GM23338 (cell line): ENCODE measurements around the gene CTNNA3. TPM values are rescaled to one million over a fixed set of nuclear protein-coding genes. Genes with fewer than 3 reads are reported as not detected.

Source experiments
- ATAC-seq: fragments of 200-7000 bp; cut with Tn5 transposase; 3 replicates; pipeline ENCODE4 v1.9.1; 2020
- DNase-seq: peaks from one replicate; pipeline ENCODE4 v3.0.0-alpha.2; 2015; ENCODE audit warnings: low spot score
- H2AFZ ChIP-seq: fragments of 200-600 bp; sonication (generic); 2 replicates; pipeline ENCODE4 v1.8.0; 2016; ENCODE audit warnings: antibody characterized with exemption, mild to moderate bottlenecking, moderate library complexity
- H3F3A ChIP-seq: fragments of 200-600 bp; sonication (generic); replicated peaks from 2 replicates; pipeline ENCODE4 v1.8.0; 2017; ENCODE audit warnings: antibody characterized with exemption, mixed run types, low read depth
- H3K27ac ChIP-seq: fragments of 200-600 bp; sonication (generic); 2 replicates; pipeline ENCODE4 v1.6.1; 2016; ENCODE audit warnings: low read depth
- H3K27me3 ChIP-seq: fragments of 200-600 bp; sonication (generic); 2 replicates; pipeline ENCODE4 v1.8.0; 2016; ENCODE audit warnings: mild to moderate bottlenecking, mixed run types, moderate library complexity; ENCODE audit not compliant: insufficient read depth
- H3K36me3 ChIP-seq: fragments of 200-600 bp; sonication (generic); 2 replicates; pipeline ENCODE4 v1.8.0; 2016; ENCODE audit warnings: mild to moderate bottlenecking; ENCODE audit not compliant: insufficient read depth
- H3K4me1 ChIP-seq: fragments of 200-600 bp; sonication (generic); 2 replicates; pipeline ENCODE4 v1.8.0; 2016; ENCODE audit warnings: mild to moderate bottlenecking, moderate library complexity; ENCODE audit not compliant: insufficient read depth
- H3K4me2 ChIP-seq: fragments of 200-600 bp; sonication (generic); 2 replicates; pipeline ENCODE4 v1.7.1; 2017; ENCODE audit warnings: mixed run types
- H3K4me3 ChIP-seq: fragments of 200-600 bp; sonication (generic); 2 replicates; pipeline ENCODE4 v1.6.1; 2016; ENCODE audit warnings: mixed run types
- H3K79me2 ChIP-seq: fragments of 200-600 bp; sonication (generic); replicated peaks from 2 replicates; pipeline ENCODE4 v1.8.0; 2017; ENCODE audit warnings: mild to moderate bottlenecking; ENCODE audit not compliant: insufficient read depth
- H3K9me2 ChIP-seq: fragments of 200-600 bp; sonication (generic); 2 replicates; pipeline ENCODE4 v1.8.0; 2017; ENCODE audit not compliant: insufficient read depth
- H4K20me1 ChIP-seq: fragments of 200-600 bp; sonication (generic); replicated peaks from 2 replicates; pipeline ENCODE4 v1.8.0; 2017; ENCODE audit warnings: mild to moderate bottlenecking; ENCODE audit not compliant: insufficient read depth
- H3K27ac Mint-ChIP-seq: 2 replicates; pipeline ENCODE4 v1.8.0; 2020; ENCODE audit warnings: inconsistent platforms, mild to moderate bottlenecking, moderate library complexity, mixed read lengths
- H3K27me3 Mint-ChIP-seq: 3 replicates; pipeline ENCODE4 v1.8.0; 2022; ENCODE audit warnings: low read depth, mild to moderate bottlenecking, moderate library complexity, mixed read lengths, inconsistent platforms; ENCODE audit not compliant: insufficient read depth, poor library complexity
- H3K36me3 Mint-ChIP-seq: 3 replicates; pipeline ENCODE4 v1.8.0; 2021; ENCODE audit warnings: low read depth, mild to moderate bottlenecking, inconsistent platforms, moderate library complexity, mixed read lengths
- H3K4me1 Mint-ChIP-seq: 3 replicates; pipeline ENCODE4 v1.8.0; 2020; ENCODE audit warnings: mild to moderate bottlenecking, inconsistent platforms, mixed read lengths
- H3K4me3 Mint-ChIP-seq: 3 replicates; pipeline ENCODE4 v1.8.0; 2021; ENCODE audit warnings: moderate library complexity, mild to moderate bottlenecking, inconsistent platforms, mixed read lengths
- H3K9me3 Mint-ChIP-seq: 3 replicates; pipeline ENCODE4 v1.8.0; 2020; ENCODE audit warnings: moderate library complexity, mild to moderate bottlenecking, inconsistent platforms, mixed read lengths
- CTCF ChIP-seq, 2 experiments: fragments of 200-600 bp in 1 of 2; sonication (generic) in 1 of 2; conservative IDR thresholded peaks; 2 replicates each; pipeline versions ENCODE4 v1.5.1 to v1.6.1; 2016 to 2017; ENCODE audit warnings: antibody characterized with exemption in 2 of 2, low read depth in 2 of 2, mild to moderate bottlenecking in 2 of 2, moderate library complexity in 1 of 2
- ETS1 ChIP-seq: IDR thresholded peaks from 2 replicates; pipeline ENCODE4 v1.6.1; 2016; ENCODE audit warnings: antibody characterized with exemption
- POLR2AphosphoS5 ChIP-seq: IDR thresholded peaks from 2 replicates; pipeline ENCODE4 v1.6.1; 2016; ENCODE audit warnings: antibody characterized with exemption, low read depth
- REST ChIP-seq: IDR thresholded peaks from one replicate; pipeline ENCODE4 v1.6.1; 2018; ENCODE audit warnings: antibody characterized with exemption; ENCODE audit not compliant: unreplicated experiment
- STAT1 ChIP-seq: IDR thresholded peaks from one replicate; pipeline ENCODE4 v1.6.1; 2016; ENCODE audit warnings: antibody characterized with exemption; ENCODE audit not compliant: unreplicated experiment
- ZNF331 ChIP-seq: fragments of 250-450 bp; sonication (Bioruptor Pico); IDR thresholded peaks from 2 replicates; pipeline ENCODE4 v1.5.0; 2020; ENCODE audit warnings: low read depth, mild to moderate bottlenecking, moderate library complexity
- polyA plus RNA-seq: library from polyadenylated mRNA; unstranded; fragments of >200 nt; fragmentation: Nextera tagmentation; extraction: Ambion mirVana; gene quantifications from 2 replicates; pipeline ENCODE4 v1.2.1, GENCODE V29; 2016
- total RNA-seq: library from RNA; depleted of rRNA; stranded (reverse); fragments of >200 nt; shearing (Covaris generic); gene quantifications from 2 replicates; pipeline ENCODE4 v1.2.3, GENCODE V29; 2014

CTNNA3 gene
- total and polyA plus RNA-seq, 2 experiments from 2014 or later: 0.71 to 3.3 TPM

GRCh38 chr10:67667035-67667425 is 29.0 kb downstream of the CTNNA3 start:
- H3K27me3 Mint-ChIP-seq: no peaks in the 10 kb centered on the region
- no peaks in the 10 kb centered on the region for H3F3A ChIP-seq
- H3K4me3 ChIP-seq: no peak overlapping the region
- no peak overlapping the region for H3K4me2 ChIP-seq
- no peaks in the 10 kb centered on the region; the same call in 1 of the 2 replicates for H3K4me1 ChIP-seq
- no peaks in the 10 kb centered on the region for H3K36me3 ChIP-seq
- TF ChIP-seq STAT1: no peak
- TF ChIP-seq REST: no peak
- no peak for TF ChIP-seq POLR2AphosphoS5
- no peak for TF ChIP-seq ETS1
- H4K20me1 ChIP-seq: no peaks in the 10 kb centered on the region
- H3K27ac ChIP-seq: no peak overlapping the region
- H3K79me2 ChIP-seq: no peaks in the 10 kb centered on the region
- H3K9me3 Mint-ChIP-seq: no peaks in the 10 kb centered on the region
- H3K9me2 ChIP-seq: no peaks in the 10 kb centered on the region
- H3K27me3 ChIP-seq: no peaks in the 10 kb centered on the region
- no peak for ATAC-seq
- H3K4me3 Mint-ChIP-seq: no peak overlapping the region
- peaks cover 5% of the 10 kb centered on the region; the same call in 2 of the 3 replicates for H3K4me1 Mint-ChIP-seq
- no peak overlapping the region for H3K27ac Mint-ChIP-seq
- H3K36me3 Mint-ChIP-seq: no peaks in the 10 kb centered on the region
- no peak for DNase-seq
- H2AFZ ChIP-seq: no peak overlapping the region

GRCh38 chr10:67666416-67667034 is 29.5 kb downstream of the CTNNA3 start:
- DNase-seq: peak; percentile 50
- H3K9me3 Mint-ChIP-seq: no peaks in the 10 kb centered on the region

More at GRCh38 chr10:67666416-67667034, 29.5 kb downstream of the CTNNA3 start:
- no peaks in the 10 kb centered on the region for H3K79me2 ChIP-seq
- no peak overlapping the region for H3K27ac ChIP-seq
- Mint-ChIP-seq H3K4me3 (no peak overlapping the region), H3K27ac (peak overlapping the region; percentile 91; the same call in 1 of the 2 replicates), H3K4me1 (peaks cover 5% of the 10 kb centered on the region; the same call in 2 of the 3 replicates), H3K27me3 (no peaks in the 10 kb centered on the region), H3K36me3 (no peaks in the 10 kb centered on the region)
- no peaks in the 10 kb centered on the region for H4K20me1 ChIP-seq
- no peak overlapping the region for H2AFZ ChIP-seq
- H3K4me3 ChIP-seq: no peak overlapping the region
- no peaks in the 10 kb centered on the region for H3K9me2 ChIP-seq
- no peak overlapping the region for H3K4me2 ChIP-seq
- H3F3A ChIP-seq: no peaks in the 10 kb centered on the region
- no peaks in the 10 kb centered on the region for H3K27me3 ChIP-seq
- no peak for ATAC-seq
- TF ChIP-seq ZNF331 (CRISPR knock-in tag) (no peak), CTCF (conservative IDR thresholded peaks at IDR 0.05; ENCODE audit: low read depth in 2 of 2) (peak; percentile 51 to 76)
- H3K4me1 ChIP-seq: no peaks in the 10 kb centered on the region; the same call in 1 of the 2 replicates
- no peaks in the 10 kb centered on the region for H3K36me3 ChIP-seq
